Activated gamma-delta T cell treated with Interleukin-2 at 50 U/mL for 16 hours (primary cell): ENCODE measurements around the gene PTPN18.
A peak's percentile ranks its signal among the peaks of the same experiment; 100 is the strongest.

Experiments
- DNase-seq: peaks from one replicate; pipeline ENCODE4 v3.0.0-alpha.2; 2020

Gene PTPN18

DNA sequence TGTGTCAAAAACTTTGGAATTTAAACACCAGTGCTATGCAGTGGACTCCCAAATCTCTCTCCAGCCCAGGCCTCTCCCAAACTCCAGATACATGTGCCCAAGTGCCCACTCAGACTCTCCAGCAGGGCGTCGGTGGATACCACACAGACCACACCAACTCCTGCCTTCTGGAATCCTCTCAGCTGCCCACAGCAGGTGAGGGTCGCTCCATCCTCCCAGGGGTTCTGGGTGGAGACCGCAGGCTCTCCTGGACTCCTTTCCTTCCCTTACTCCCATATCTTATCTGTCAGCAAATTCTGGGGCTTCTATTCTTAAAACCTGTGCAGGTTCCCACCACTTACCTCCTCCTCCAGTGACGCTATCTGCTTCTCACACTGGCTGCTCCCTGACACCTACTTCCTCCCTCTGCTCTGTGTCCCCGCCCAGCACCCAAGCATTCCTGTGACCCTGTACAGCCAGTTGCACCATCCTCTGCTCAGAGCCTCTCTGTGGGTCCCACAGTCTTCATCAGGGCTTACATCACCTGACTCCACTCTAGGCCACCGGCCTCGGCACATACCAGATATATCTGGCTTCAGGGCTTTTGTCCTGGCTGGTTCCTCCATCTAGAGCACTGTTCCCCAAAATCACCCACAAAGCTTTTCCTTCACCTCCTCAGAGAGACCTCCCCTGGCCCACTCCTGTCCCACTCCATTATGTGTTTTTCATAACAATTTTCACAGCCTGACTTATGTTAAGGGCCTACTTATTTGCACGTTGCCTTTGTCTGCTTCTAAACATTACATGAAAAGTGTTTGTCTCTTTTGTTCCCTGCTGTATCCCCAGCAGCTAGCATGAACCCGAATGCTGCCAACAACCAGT is 15.7 kb upstream of the PTPN18 start:
- no peak for DNase-seq

DNA sequence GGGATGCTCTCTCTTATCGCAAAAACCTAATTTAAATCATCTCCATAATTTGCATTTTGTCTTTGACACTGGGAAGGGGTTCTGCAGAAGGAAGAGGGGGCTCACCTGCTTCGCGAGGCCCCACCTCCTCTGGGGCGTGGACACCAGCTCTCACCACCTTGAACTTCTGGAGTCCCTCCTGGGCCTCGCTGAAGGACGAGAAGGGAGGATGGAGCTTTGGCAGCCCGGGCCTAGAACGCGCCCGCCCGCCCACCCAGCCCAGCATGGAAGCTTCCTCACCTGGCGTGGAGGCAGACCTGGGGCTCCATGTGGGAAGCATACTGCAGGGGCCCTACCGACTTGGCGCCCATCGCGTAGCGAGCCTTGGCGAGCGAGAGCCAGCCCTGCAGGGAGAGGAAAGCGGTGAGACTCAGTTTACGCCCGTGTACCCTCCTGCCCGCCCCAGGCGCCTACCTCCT is 14.3 kb upstream of the PTPN18 start:
- no peak for DNase-seq

DNA sequence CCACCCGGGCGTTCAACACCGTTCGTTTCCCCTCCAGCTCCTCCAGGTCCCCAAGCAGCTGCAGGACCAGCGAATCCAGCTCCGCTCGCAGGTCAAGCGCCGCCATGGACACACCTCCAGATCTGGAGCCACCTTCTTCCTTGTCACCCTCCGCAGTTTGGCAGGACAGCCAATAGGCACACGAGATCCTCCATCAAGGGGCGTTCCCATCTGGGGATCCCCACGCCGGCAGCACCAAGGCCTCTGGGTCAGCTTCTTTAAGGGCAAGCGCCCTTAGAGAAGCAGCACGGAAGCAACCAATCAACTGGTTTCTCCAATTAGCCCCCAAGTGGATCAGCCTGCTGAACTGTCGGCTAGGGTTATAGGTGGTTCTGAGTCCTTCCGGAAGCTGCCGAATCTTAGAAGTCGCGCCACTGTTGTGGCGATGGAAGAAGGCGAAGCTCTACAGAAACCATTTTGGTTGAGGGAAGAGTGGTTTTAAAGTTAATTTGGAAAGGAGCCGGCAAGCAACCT is 13.8 kb upstream of the PTPN18 start:
- peak; percentile 79 for DNase-seq

DNA sequence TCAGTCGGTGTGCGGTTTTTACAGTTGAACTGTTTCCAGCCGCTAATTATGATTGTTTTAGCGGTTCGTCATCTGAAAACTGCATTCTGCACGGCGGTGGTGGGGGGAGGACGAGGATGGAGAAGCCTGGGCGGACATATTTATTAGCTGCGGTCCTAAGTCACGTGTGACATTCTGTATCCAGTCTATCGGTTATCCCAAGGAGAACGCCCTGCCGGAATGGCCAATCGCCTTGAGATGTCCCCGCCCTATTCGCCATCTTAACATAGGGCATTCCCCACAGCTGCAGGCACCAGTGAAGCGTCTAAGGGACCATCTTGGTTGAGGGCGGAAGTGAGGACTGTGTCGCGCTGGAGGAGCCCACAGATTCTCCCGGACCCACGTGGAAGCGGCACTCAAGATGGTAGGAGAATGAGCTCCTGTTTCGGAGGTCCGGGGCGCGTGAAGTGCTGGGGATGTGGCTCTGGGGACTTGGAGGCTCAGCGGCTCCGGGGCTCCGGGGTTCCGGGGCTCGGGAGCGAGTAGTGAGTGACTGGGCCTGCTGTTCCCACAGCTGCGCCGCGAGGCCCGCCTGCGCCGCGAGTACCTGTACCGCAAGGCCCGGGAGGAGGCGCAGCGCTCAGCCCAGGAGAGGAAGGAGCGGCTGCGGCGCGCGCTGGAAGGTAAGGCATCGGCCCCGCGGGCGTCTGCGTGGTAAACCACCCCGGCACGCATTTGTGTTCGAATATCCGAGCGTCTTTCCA is 13.2 kb upstream of the PTPN18 start, which contains the start of gene IMP4:
Gene IMP4, plus strand, starts transcription at position 365 of the 743 bp plus-strand sequence. Its CDS starts 36 bp downstream, at position 401.
- DNase-seq: peak; percentile 93

DNA sequence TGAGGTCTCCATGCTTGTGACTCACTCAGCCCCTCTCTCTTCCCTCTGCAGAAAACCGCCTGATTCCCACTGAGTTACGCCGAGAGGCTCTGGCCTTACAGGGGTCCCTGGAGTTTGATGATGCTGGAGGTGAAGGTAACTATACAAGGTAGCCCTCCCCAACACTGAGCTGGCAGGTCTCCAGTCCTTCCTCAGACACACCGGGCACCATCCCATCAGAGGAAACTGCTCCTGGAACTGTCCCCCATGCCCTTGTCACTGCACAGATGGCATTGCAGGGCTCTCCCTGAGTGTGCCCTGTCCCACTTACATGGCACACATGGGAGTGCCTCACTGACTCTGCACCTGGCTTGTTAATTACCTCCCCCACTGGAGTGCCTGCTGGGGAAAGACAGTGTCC is 11.3 kb upstream of the PTPN18 start:
- no peak for DNase-seq

DNA sequence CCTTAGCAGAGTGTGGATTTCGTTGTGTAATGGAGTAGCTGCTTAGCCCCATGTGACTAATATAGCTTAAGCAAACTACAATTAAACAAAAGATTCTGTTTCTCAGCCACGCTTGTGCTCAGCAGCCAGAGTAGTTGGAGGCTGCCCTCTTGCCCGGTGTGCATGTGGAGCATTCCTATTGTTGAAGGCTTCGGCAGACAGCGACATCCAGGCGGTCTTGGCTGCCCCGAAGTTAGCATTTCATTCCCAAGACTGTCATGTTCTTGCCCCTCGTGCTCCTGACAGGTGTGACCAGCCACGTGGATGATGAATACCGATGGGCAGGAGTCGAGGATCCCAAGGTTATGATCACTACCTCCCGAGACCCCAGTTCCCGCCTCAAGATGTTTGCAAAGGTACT is 10.8 kb upstream of the PTPN18 start:
- no peak for DNase-seq

DNA sequence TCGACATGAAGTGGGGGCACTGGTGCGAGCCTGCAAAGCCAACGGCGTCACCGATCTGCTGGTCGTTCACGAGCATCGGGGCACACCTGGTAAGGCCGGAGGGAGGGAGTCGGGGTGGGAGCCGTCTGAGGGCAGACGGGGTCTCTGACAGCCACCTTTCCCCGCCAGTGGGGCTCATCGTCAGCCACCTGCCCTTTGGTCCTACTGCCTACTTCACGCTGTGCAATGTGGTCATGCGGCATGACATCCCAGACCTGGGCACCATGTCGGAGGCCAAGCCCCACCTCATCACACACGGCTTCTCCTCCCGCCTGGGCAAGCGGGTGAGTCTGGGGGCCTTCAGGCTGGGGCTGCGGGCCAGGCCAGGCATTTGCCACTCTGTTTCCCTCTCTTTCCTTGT is 10.2 kb upstream of the PTPN18 start:
- no peak for DNase-seq

DNA sequence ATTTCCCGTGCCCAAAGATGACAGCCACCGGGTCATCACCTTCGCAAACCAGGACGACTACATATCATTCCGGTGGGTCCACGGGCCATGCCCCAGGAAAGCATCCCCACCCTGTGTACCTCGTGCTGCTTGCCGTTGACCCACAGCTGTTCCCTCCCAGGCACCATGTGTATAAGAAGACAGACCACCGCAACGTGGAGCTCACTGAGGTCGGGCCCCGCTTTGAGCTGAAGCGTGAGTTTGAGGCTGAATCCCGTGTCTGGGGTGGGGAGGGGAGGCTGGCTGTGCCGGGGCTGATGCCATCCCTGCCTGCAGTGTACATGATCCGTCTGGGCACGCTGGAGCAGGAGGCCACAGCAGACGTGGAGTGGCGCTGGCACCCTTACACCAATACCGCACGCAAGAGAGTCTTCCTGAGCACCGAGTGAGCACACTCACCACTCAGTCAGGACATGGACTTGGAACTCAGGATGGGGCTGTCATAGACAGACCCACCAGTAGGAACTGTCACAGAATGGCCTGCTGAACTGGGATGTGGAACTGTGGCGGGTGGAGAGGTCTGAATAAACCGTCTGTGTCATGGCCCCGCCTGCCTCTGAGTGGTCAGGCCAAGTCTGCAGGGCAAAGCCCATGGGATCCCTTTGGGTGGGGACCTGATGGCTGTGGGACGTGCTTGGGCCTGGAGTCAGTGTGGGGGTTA is 9.7 kb upstream of the PTPN18 start:
- DNase-seq: no peak

DNA sequence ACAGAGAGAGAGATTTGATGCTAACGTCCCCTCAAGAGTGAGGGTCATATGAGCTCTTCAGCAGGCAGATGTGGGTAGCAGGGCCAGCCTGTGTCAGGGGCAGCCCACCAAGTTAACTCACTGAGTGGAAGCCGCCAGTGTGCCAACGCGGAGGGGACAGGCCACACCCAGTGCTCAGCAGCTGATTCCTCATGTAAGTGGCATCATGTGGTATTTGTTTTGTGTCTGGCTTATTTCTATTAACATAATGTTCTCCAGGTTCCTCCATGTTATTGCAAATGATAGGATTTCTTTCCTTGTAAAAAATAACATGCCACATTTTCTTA is 9.2 kb upstream of the PTPN18 start:
- DNase-seq: no peak

DNA sequence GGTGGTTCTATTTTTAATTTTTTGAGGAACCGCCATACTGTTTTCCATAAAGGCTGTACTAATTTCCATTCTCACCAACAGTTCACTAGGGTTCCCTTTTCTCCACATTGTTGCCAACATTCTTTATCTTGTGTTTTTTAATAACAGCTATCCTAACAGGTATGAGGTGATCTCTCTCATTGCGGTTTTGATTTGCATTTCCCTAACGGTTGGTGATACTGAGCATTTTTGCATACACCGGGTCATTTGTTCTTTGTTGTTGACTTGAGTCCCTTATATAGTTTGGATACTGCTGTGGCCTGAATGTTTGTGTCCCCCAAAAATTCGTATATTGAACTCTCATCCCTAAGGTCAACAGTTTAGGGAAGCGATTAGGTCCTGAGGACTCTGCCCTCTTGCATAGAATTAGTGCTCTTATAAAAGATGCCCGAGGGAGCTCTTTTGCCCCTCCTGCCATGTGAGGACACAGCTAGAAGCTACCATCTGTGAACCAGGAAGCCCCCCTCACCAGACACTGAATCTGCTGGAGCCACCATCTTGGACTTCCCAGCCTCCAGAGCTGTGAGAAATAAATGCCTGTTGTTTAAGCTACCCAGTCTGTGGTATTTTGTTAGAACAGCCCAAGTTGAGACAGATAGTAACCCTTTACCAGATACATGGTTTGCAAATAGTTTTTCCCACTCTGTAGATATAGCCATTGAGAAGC is 8.5 kb upstream of the PTPN18 start:
- DNase-seq: no peak

DNA sequence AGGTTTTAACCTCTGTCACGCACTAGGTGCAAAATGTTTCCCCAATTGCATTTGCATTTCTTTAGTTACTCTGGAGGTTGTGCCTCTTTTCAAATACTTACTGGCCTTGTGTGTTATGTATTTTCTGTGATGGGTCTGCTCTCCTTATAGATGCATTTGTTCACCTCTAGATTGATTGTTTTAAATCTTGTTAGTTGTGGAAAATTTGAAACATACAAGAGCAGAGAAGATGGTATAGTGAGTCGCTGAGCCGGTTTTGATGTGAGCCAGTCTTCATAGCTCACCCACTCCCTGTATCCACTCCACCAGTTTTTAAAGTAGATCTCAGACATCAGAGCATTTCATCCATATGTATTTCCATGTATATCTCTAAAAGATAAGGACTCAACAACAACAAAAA is 6.7 kb upstream of the PTPN18 start:
- DNase-seq: no peak

DNA sequence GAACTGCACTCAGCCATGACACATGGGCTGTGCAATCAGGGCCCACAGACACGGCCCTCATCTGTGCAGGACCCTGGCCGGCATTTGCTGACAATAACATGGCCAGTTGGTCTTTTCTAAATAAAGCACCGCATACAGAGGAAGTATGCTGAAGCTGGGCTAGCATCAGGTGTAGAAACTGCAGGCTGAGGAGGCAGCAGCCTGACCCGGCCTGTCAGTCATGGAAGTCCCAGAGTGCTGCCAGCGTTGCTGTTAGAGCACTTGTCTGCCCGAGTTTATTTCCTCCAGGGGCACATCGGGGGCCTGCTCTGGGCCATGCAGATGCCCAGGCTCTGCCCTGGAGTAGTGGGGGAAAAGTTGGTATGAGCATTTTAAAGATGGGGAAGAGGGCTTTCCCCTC is 4.1 kb upstream of the PTPN18 start:
- DNase-seq: no peak

DNA sequence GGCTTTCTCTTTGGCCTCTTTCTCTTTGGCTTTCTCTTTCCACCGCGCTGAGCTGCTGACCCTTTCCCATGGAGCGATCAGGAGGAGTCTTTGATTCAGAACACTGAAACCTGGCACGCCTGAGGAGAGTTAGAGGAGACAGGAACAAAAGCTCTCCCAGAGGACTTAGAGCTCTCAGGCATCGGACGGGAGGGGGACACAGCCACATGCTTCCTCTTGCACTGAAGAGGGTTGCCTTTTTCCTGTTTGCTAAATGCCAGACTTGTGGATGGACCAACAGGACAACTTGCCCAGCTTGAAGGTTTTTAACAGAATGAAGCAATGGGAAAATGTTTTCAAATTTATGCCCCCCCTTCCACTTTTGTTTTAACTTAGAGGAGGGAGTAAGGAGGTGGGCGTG is 3.6 kb upstream of the PTPN18 start:
- DNase-seq: no peak

DNA sequence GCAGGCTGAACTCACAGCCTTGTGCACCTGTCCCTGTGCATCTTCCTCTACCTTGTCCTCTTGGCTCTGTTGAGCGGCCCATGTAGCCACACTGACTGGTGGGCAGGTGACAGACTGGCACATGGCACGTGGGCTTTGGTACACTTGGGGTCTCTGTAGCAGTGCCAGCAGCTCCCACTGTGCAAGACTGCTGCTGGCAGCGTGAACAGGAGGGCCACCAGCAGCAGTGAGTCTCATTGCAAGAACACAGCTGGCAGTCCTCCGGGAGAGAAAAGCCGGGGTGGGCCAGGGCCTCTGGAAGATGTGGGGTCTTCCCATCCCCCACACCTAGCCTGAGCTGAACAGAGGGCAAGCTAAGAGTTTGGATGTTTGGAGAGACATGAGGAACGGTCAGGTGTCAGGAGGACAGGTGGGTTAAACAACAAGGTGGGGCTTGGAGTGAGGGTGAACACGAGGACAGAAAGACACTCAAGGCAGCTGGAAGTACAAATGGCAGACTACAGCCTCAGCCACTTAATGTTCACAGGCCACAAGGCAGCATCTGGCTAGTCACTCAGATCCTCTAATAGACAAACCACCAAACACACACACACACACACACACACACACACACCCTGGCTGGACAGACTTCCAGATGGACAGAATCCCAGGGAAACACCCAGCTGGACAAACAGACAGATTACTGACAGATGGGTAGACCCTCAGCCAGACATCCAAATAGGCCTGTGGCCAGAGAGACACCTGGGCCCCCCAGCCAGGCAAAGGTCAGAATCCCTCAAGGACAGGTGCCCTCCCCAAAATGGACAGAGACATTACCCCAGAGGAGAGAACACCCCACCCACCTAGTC is 2.3 kb upstream of the PTPN18 start:
- DNase-seq: no peak

DNA sequence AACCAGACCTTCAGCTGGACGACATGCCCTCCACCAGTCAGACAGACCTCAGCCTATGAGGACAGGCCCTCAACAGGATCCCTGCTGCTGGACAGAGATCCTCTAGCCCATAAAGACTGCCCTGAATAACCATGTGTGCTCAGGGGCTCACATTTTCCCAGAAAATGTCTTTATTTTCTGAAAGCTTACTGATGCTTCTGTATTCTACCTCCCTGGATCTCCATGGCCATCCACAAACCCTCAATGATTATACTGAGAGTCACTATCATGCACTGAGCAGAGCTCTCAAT is 1.8 kb upstream of the PTPN18 start:
- DNase-seq: no peak

DNA sequence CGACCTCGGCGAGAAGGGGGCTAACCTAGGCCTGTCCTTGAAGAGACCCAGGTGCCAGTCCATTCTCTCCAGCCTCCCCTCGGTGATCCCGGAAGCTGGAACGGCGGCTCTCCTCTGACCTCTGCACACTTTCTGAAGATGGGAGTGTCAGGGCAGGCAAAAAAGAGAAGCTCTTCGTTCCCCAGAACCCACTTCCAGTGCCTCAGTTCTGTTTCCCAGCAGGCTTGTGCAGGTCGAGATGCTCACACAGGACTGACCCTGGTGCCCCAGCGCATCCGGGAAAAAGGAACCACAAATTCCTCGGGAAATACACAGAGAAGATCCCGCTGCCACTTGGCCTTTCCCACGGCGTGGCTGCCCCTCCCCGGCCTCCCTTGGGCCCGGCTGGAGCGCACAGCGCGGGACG is 681 bp upstream of the PTPN18 start:
- DNase-seq: no peak

DNA sequence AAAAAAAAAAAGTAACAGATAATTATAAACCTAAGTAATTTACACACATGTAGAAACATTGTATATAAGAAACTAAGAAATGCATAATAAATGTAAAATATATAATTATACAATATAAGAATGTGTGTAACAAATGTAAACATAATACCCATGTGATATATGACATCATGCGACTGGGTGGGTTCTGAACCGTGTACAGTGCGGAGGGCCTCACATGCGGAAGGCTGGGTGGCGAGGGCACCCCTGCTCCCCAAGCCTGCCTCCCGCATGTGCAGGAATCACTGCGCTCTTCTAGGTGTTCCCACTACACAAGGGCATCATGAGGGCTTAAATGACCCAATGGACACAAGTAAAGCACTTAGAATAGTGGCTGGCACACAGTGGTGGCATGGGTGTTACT is 2.0 kb downstream of the PTPN18 start:
- no peak for DNase-seq

DNA sequence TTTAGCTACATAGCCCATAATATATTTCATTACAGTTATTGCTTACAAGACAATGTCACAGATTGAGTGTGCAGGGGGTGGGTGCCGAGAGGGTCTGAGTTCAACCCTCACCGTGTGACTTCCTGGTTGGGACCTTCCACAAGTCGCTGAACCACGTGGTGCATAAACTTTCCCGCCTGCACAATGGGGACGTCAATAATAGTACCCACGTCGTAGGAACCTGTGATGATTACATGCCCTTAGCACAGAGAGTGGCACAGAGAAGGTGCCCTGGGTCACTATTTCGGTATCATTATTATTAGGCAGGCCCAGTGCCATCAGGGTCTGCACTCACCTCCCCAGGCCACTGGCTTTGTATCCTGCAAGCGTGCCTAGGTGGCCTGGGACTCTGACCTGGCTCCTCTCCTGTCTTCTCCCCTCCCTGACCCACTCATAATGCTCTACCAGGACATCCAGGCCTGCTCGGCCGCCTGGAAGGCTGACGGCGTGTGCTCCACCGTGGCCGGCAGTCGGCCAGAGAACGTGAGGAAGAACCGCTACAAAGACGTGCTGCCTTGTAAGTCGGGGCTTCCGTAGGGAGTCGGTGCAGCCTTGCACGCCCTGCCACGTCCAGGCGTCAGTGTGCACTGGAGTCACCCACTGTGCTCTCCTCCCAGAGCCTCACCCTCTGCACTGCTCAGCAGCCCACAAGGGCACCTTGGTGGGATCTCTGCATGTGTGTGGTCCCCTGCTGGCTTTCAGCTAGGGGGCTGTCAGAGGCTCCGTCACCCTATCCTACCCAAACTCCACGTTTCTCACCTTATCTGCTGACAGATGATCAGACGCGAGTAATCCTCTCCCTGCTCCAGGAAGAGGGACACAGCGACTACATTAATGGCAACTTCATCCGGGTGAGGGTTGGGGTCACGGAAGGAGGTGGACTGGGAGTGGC is 2.8 kb downstream of the PTPN18 start:
- no peak for DNase-seq

DNA sequence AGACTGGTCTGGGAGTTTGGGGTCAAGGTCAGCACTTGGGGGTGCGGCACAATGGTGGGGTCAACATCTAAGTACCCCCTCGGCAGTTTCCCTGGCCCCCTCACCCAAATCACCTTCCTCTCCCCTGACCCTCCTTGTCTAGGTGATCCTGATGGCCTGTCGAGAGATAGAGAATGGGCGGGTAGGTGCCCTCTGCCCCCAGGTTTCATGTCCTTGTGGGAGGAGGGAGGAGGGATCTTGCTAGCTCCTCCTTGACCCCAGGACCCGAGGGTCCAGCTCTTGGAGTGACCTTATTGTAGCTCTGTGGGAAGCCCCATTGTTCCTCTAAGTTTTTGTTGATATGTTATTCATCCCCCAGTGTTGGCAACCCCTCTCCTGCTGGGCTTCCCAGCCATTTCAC is 3.6 kb downstream of the PTPN18 start:
- DNase-seq: no peak

DNA sequence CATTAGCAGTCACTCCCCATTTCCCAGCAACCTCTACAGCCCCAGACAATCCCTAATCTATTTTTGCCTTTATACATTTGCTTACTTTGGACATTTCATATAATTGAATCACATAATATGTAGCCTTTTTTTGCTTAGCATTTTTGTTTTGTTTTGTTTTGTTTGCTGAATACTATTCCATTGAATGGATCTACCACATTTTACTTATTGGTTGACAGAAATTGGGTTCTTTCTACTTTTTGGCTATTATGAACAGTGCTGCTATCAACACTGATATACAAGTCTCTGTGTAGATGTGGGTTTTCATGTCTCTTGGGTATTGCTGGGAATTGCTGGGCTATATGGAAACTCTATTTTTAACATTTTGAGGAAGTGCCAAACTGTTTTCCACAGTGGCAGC is 7.6 kb downstream of the PTPN18 start:
- DNase-seq: no peak

DNA sequence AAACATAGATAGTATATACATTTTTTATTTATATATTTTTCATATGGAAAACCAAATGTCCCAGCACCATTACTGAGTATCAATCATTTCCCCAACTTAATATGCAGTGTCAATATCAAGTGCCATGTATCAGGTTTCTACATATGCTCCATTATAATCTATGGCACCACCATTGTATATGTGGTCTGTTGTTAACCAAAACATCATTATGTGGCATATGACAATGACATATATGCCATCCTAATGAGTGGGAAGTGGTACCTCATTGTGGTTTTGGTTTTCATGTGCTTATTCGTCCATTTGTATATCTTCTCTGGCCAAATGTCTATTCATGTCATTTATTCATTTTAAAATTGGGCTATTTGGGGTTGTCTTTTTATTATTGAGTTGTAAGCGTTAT is 9.2 kb downstream of the PTPN18 start:
- DNase-seq: no peak
